Fibroblast of lung (primary cell): Measurements from ENCODE around the gene TESMIN. TPM values are rescaled to one million over a fixed set of nuclear protein-coding genes. Genes with fewer than 3 reads are reported as not detected.

ENCODE experiments used
- DNase-seq, 2 donors: peaks; one replicate each; pipeline versions ENCODE4 v3.0.0 to v3.0.0-alpha.2; 2010; ENCODE audit warnings: low read depth in 2 of 2
- H2AFZ ChIP-seq: 2 replicates; pipeline ENCODE4 v1.5.1; 2012; ENCODE audit warnings: low read length, control low read depth, inconsistent platforms
- H3K27ac ChIP-seq: 2 replicates; pipeline ENCODE4 v1.5.1; 2011; ENCODE audit warnings: low read length, control low read depth; ENCODE audit not compliant: insufficient read depth
- H3K27me3 ChIP-seq: 2 replicates; pipeline ENCODE4 v1.5.1; 2011; ENCODE audit warnings: mild to moderate bottlenecking, low read length; ENCODE audit not compliant: control insufficient read depth, insufficient read depth
- H3K36me3 ChIP-seq: 2 replicates; pipeline ENCODE4 v1.5.1; 2011; ENCODE audit warnings: low read length; ENCODE audit not compliant: control insufficient read depth, insufficient read depth
- H3K4me1 ChIP-seq: 2 replicates; pipeline ENCODE4 v1.5.1; 2011; ENCODE audit warnings: low read length; ENCODE audit not compliant: control insufficient read depth, insufficient read depth; ENCODE audit errors: extremely low read depth
- H3K4me2 ChIP-seq: 2 replicates; pipeline ENCODE4 v1.5.1; 2011; ENCODE audit warnings: low read length, control low read depth; ENCODE audit not compliant: insufficient read depth; ENCODE audit errors: extremely low read depth
- H3K4me3 ChIP-seq, 4 experiments: fragments of 200-600 bp in 1 of 4; sonication (generic) in 1 of 4; replicated peaks in 1 of 4; 2 replicates each; pipeline ENCODE4 v1.5.1; 2011 to 2016; ENCODE audit warnings: low read length in 4 of 4, low read depth in 3 of 4, mild to moderate bottlenecking in 3 of 4, control low read depth in 2 of 4, inconsistent platforms in 1 of 4, mixed read lengths in 1 of 4; ENCODE audit not compliant: insufficient read depth in 1 of 4; ENCODE audit errors: control extremely low read depth in 1 of 4
- H3K79me2 ChIP-seq: 2 replicates; pipeline ENCODE4 v1.5.1; 2012; ENCODE audit warnings: mild to moderate bottlenecking, low read length, inconsistent platforms; ENCODE audit not compliant: control insufficient read depth, insufficient read depth
- H3K9ac ChIP-seq: 2 replicates; pipeline ENCODE4 v1.5.1; 2011; ENCODE audit warnings: mild to moderate bottlenecking, low read length, control low read depth; ENCODE audit not compliant: insufficient read depth
- H3K9me3 ChIP-seq: 2 replicates; pipeline ENCODE4 v1.5.1; 2012; ENCODE audit warnings: low read depth, low read length; ENCODE audit not compliant: control insufficient read depth, insufficient read depth
- H4K20me1 ChIP-seq: 2 replicates; pipeline ENCODE4 v1.5.1; 2011; ENCODE audit warnings: low read length; ENCODE audit not compliant: control insufficient read depth, insufficient read depth; ENCODE audit errors: extremely low read depth
- EZH2 ChIP-seq: IDR thresholded peaks from 2 replicates; pipeline ENCODE4 v1.5.1; 2012; ENCODE audit warnings: low read length, control low read depth, mild to moderate bottlenecking; ENCODE audit errors: missing control alignments
- polyA plus RNA-seq, 2 donors: library from polyadenylated mRNA; depleted of rRNA in 1 of 2; stranded (reverse) in 1 of 2; unstranded in 1 of 2; fragments of >200 nt; gene quantifications; 2 replicates each; pipeline ENCODE4 v1.2.1, GENCODE V29; 2011 to 2012; ENCODE audit warnings: missing spikeins in 1 of 2
- total RNA-seq: library from RNA; depleted of rRNA; stranded (reverse); fragments of >200 nt; gene quantifications from 2 replicates; pipeline ENCODE4 v1.2.1, GENCODE V29; 2014
- TF ChIP-seq, protein P1 (sequence below), 2 donors: IDR thresholded peaks in 1 of 2; conservative IDR thresholded peaks in 1 of 2; 1 replicate in 1 of 2; 2 replicates in 1 of 2; pipeline ENCODE4 v1.5.1; 2011 to 2012; ENCODE audit warnings: low read length in 2 of 2, control low read depth in 1 of 2, inconsistent platforms in 1 of 2, low read depth in 1 of 2, mild to moderate bottlenecking in 1 of 2

TESMIN gene
- total and polyA plus RNA-seq, 2 donors (not counting 1 experiment from before 2014, with no cell fraction given) = 0.70 to 2.0 TPM

DNA sequence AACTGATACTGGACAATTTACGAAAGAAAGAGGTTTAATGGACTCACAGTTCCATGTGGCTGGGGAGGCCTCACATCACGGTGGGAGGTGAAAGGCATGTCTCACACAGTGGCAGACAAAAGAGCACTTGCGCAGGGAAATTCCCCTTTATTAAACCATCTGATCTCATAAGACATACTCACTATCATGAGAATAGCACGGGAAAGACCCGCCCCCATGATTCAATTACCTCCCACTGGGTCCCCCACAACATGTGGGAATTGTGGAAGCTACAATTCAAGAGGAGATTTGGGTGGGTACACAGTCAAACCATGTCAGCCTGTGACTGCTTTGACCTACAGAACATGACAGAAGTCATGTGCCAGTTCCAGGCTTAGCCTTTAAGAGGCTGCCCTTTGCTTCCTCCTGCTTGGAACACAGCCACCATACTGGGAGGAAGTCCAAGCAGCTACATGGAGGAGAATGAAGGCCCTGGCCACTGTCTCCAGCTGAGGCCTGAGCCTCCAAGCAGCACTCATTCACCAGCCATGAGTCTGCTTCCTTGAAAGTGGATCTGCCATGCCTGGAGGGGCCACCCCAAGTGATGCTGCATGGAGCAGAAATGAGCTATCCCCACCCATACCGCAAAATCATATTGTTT lies 77.9 kb downstream of the TESMIN start:
- Histone ChIP-seq H3K4me2 (no peak overlapping the region), H3K36me3 (no peaks in the 10 kb centered on the region), H3K4me3 (no peak overlapping the region), H2AFZ (no peak overlapping the region), H3K79me2 (no peaks in the 10 kb centered on the region), H4K20me1 (no peaks in the 10 kb centered on the region), H3K9me3 (no peaks in the 10 kb centered on the region), H3K9ac (no peak overlapping the region), H3K4me1 (peaks cover 3% of the 10 kb centered on the region), H3K27me3 (peaks cover 4% of the 10 kb centered on the region), H3K27ac (no peak overlapping the region)
- TF ChIP-seq, protein P1, sequence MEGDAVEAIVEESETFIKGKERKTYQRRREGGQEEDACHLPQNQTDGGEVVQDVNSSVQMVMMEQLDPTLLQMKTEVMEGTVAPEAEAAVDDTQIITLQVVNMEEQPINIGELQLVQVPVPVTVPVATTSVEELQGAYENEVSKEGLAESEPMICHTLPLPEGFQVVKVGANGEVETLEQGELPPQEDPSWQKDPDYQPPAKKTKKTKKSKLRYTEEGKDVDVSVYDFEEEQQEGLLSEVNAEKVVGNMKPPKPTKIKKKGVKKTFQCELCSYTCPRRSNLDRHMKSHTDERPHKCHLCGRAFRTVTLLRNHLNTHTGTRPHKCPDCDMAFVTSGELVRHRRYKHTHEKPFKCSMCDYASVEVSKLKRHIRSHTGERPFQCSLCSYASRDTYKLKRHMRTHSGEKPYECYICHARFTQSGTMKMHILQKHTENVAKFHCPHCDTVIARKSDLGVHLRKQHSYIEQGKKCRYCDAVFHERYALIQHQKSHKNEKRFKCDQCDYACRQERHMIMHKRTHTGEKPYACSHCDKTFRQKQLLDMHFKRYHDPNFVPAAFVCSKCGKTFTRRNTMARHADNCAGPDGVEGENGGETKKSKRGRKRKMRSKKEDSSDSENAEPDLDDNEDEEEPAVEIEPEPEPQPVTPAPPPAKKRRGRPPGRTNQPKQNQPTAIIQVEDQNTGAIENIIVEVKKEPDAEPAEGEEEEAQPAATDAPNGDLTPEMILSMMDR (conservative IDR thresholded peaks at IDR 0.05 in 1 of 2, IDR thresholded peaks at IDR 0.05 in 1 of 2; ENCODE audit: low read depth in 1 of 2, low read length in 2 of 2) = no peak
- TF ChIP-seq EZH2 = no peak
- peak in 1 of 2 donors; percentile 16 for DNase-seq

DNA sequence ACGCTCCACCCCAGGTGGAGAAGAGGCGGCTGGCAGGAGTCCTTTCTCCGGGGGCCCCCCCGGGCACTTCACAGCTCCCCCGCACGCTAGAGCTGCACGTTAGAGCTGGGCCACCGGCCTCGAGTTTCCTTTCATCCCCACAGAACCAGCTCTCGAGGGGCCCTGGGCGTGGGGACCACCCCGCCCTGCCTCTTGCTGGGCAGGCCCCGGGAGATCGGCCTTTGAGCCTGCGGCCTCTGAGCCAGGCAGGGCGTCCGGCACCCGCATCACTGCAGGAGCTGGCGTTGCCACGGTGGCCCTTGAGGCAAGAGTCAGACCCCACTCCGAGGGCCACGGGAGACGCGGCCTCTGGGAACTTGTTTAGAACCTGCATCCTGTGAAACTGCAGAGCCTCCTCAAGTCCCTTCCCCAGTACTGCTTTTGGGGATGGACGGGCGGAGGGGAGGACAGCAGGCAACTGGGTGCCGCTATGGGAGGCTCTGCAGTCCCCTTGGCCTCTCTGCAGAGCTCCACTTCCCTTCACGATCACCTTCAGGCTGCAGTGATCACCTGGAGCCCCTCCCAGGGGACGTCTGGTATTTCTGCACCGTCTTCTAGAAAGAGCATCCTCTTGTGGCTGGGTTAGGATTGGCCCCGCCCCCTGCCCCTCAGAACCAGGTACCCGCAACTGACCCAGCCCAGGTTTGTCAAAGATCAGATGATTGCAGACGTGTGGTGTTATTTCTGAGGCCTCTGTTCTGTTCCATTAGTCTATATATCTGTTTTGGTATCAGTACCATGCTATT lies 80.9 kb downstream of the TESMIN start:
- Histone ChIP-seq H3K79me2 (no peaks in the 10 kb centered on the region), H3K27me3 (peaks cover 4% of the 10 kb centered on the region), H3K4me3 (no peak overlapping the region), H4K20me1 (no peaks in the 10 kb centered on the region), H3K9ac (no peak overlapping the region), H3K36me3 (no peaks in the 10 kb centered on the region), H3K9me3 (no peaks in the 10 kb centered on the region), H3K27ac (no peak overlapping the region), H2AFZ (no peak overlapping the region), H3K4me2 (no peak overlapping the region), H3K4me1 (no peaks in the 10 kb centered on the region)
- no peak for TF ChIP-seq EZH2
- TF ChIP-seq, protein P1 (conservative IDR thresholded peaks at IDR 0.05 in 1 of 2, IDR thresholded peaks at IDR 0.05 in 1 of 2; ENCODE audit: low read depth in 1 of 2, low read length in 2 of 2) = no peak
- no peak for DNase-seq

DNA sequence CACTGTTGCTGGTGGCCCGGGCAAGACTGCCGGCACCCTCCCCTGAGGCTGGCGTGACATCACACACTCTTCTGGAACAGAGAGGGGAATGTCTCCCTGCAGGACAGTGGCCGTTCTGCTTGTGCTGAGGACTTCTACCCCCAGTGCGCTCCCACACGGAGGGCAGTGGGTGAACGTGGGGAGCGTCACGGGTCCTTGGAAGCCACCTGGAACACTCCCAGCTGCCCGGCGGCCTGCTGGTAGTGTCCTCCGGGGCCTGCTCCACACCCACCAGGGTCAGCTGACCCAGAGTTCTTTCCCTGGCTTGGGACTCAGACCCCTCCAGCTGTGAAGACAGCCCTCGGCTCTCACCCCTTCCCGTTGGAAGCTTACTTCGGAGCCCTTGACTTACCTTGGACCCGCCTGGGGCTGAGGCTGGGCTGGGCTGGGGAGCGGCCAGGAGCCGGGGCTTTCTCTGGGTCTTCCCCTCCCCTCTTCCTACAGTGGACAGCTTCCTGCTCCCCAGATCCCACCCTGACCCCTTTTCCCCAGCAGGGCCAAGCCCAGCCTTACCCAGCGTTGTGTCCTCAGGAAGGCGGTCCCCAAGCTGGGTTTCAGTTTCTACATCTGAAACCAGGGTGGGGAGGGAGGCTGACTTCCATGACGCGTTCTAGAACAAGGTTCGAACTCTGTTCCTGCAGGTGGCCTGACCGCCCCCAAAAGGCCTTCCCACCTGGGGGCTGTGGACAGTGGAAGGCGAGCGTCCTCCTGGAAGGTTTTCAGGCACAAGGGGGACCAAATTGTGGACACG lies 81.8 kb downstream of the TESMIN start:
- Histone ChIP-seq H3K27ac (no peak overlapping the region), H3K9me3 (no peaks in the 10 kb centered on the region), H3K36me3 (no peaks in the 10 kb centered on the region), H4K20me1 (no peaks in the 10 kb centered on the region), H2AFZ (no peak overlapping the region), H3K4me1 (no peaks in the 10 kb centered on the region), H3K27me3 (peaks cover 5% of the 10 kb centered on the region), H3K4me2 (no peak overlapping the region), H3K79me2 (no peaks in the 10 kb centered on the region), H3K4me3 (no peak overlapping the region), H3K9ac (no peak overlapping the region)
- TF ChIP-seq, protein P1 (conservative IDR thresholded peaks at IDR 0.05 in 1 of 2, IDR thresholded peaks at IDR 0.05 in 1 of 2; ENCODE audit: low read depth in 1 of 2, low read length in 2 of 2) = no peak
- TF ChIP-seq EZH2 = no peak
- no peak for DNase-seq
